Smooth muscle cell (in vitro differentiated cells): ENCODE results near the gene UBR1. TPM values are rescaled to one million over a fixed set of nuclear protein-coding genes. Genes with fewer than 3 reads are reported as not detected.

Source experiments
- DNase-seq: peaks from one replicate; lab custom pipeline; 2025; ENCODE audit not compliant: unreplicated experiment; lab: John Stamatoyannopoulos, UW
- H2AFZ ChIP-seq: fragments of 200-600 bp; sonication (generic); 2 replicates; pipeline ENCODE4 v1.6.0; 2016; ENCODE audit warnings: antibody characterized with exemption, low read depth, mild to moderate bottlenecking
- H3F3A ChIP-seq: fragments of 200-600 bp; sonication (generic); 2 replicates; pipeline ENCODE4 v1.6.0; 2017; ENCODE audit warnings: antibody characterized with exemption, low read depth
- H3K27ac ChIP-seq: fragments of 200-600 bp; sonication (generic); 2 replicates; pipeline ENCODE4 v1.5.1; 2016; ENCODE audit warnings: low read depth, mild to moderate bottlenecking
- H3K27me3 ChIP-seq: fragments of 200-600 bp; sonication (generic); 2 replicates; pipeline ENCODE4 v1.6.1; 2016; ENCODE audit warnings: low read depth, mild to moderate bottlenecking
- H3K36me3 ChIP-seq: fragments of 200-600 bp; sonication (generic); 2 replicates; pipeline ENCODE4 v1.5.1; 2016; ENCODE audit warnings: low read depth
- H3K4me1 ChIP-seq: fragments of 200-600 bp; sonication (generic); 2 replicates; pipeline ENCODE4 v1.5.1; 2016; ENCODE audit warnings: low read depth
- H3K4me2 ChIP-seq: fragments of 200-600 bp; sonication (generic); 2 replicates; pipeline ENCODE4 v1.6.0; 2016; ENCODE audit warnings: mild to moderate bottlenecking
- H3K4me3 ChIP-seq: fragments of 200-600 bp; sonication (generic); 2 replicates; pipeline ENCODE4 v1.5.1; 2016; ENCODE audit warnings: mild to moderate bottlenecking
- H3K79me2 ChIP-seq: fragments of 200-600 bp; sonication (generic); 2 replicates; pipeline ENCODE4 v1.6.0; 2016; ENCODE audit warnings: low read depth, mild to moderate bottlenecking
- H3K9ac ChIP-seq: fragments of 200-600 bp; sonication (generic); 2 replicates; pipeline ENCODE4 v1.6.0; 2016; ENCODE audit warnings: low read depth
- H3K9me3 ChIP-seq: fragments of 200-600 bp; sonication (generic); replicated peaks from 2 replicates; pipeline ENCODE4 v1.5.1; 2016; ENCODE audit warnings: low read depth
- H4K20me1 ChIP-seq: fragments of 200-600 bp; sonication (generic); 2 replicates; pipeline ENCODE4 v1.6.0; 2016; ENCODE audit warnings: low read depth
- CTCF ChIP-seq: fragments of 200-600 bp; sonication (generic); IDR thresholded peaks from 2 replicates; pipeline ENCODE4 v1.5.1; 2017; ENCODE audit warnings: borderline replicate concordance, mild to moderate bottlenecking, antibody characterized with exemption; ENCODE audit not compliant: insufficient read depth, poor library complexity, severe bottlenecking
- WGBS: methylation state at CpG from one replicate; pipeline ENCODE4 v1.1.7; 2016; ENCODE audit warnings: low lambda C conversion rate; 5-methylcytosine and 5-hydroxymethylcytosine counted together
- polyA plus RNA-seq: library from polyadenylated mRNA; unstranded; fragments of >200 nt; fragmentation: Nextera tagmentation; extraction: Ambion mirVana; gene quantifications from 2 replicates; pipeline ENCODE4 v1.2.1, GENCODE V29; 2016
- total RNA-seq: library from RNA; depleted of rRNA; stranded (reverse); fragments of >200 nt; gene quantifications from 2 replicates; pipeline ENCODE4 v1.2.3, GENCODE V29; 2014

Gene UBR1
- total and polyA plus RNA-seq, 2 experiments from 2014 or later: 8.7 to 24.0 TPM

- no peaks in the 10 kb centered on the region for H3K36me3 ChIP-seq
- H2AFZ ChIP-seq: no peak overlapping the region
- WGBS: 61% methylated on average over 1 of the region's 1 CpG
- no peaks in the 10 kb centered on the region for H3K9me3 ChIP-seq
- H3K27me3 ChIP-seq: no peaks in the 10 kb centered on the region
- no peak for DNase-seq
- H3F3A ChIP-seq: peaks cover 14% of the 10 kb centered on the region
- peaks cover 17% of the 10 kb centered on the region for H3K4me1 ChIP-seq
- no peak overlapping the region for H3K4me2 ChIP-seq
- TF ChIP-seq CTCF: no peak
- peak overlapping the region; percentile 75 for H3K27ac ChIP-seq
- H3K4me3 ChIP-seq: no peak overlapping the region
- no peak overlapping the region for H3K9ac ChIP-seq
- H4K20me1 ChIP-seq: peaks cover 100% of the 10 kb centered on the region
- peaks cover 58% of the 10 kb centered on the region for H3K79me2 ChIP-seq
These were observed 12.8 kb downstream of the UBR1 start for GRCh38 chr15:43093026-43093425.

- peaks cover 14% of the 10 kb centered on the region for H3F3A ChIP-seq
- 96% methylated on average over 4 of the region's 4 CpGs for WGBS
- H3K9me3 ChIP-seq: no peaks in the 10 kb centered on the region
- H3K79me2 ChIP-seq: peaks cover 62% of the 10 kb centered on the region
- H3K4me2 ChIP-seq: no peak overlapping the region
- no peak overlapping the region for H3K4me3 ChIP-seq
- no peak for DNase-seq
- no peak for TF ChIP-seq CTCF
- peak overlapping the region; percentile 75 for H3K27ac ChIP-seq
- peaks cover 17% of the 10 kb centered on the region for H3K4me1 ChIP-seq
- no peaks in the 10 kb centered on the region for H3K36me3 ChIP-seq
- H2AFZ ChIP-seq: no peak overlapping the region
- peaks cover 98% of the 10 kb centered on the region for H4K20me1 ChIP-seq
- no peak overlapping the region for H3K9ac ChIP-seq
- no peaks in the 10 kb centered on the region for H3K27me3 ChIP-seq
These were observed 14.0 kb downstream of the UBR1 start for GRCh38 chr15:43091859-43092258.

- 76% methylated on average over 1 of the region's 1 CpG for WGBS
- Histone ChIP-seq H3K4me1 (no peaks in the 10 kb centered on the region), H3K27ac (no peak overlapping the region), H3K9ac (no peak overlapping the region), H3K9me3 (no peaks in the 10 kb centered on the region), H2AFZ (no peak overlapping the region), H3K36me3 (peaks cover 17% of the 10 kb centered on the region), H3K4me3 (no peak overlapping the region), H3K4me2 (no peak overlapping the region), H3K79me2 (peaks cover 48% of the 10 kb centered on the region), H3F3A (no peaks in the 10 kb centered on the region), H3K27me3 (no peaks in the 10 kb centered on the region), H4K20me1 (peaks cover 54% of the 10 kb centered on the region)
- DNase-seq: no peak
- TF ChIP-seq CTCF: no peak
These were observed 19.3 kb downstream of the UBR1 start for GRCh38 chr15:43086551-43086950.

- H3F3A ChIP-seq: no peaks in the 10 kb centered on the region
- H3K4me2 ChIP-seq: no peak overlapping the region
- no peak overlapping the region for H3K9ac ChIP-seq
- no peak for DNase-seq
- no peak for TF ChIP-seq CTCF
- peaks cover 42% of the 10 kb centered on the region for H3K79me2 ChIP-seq
- no peak overlapping the region for H3K27ac ChIP-seq
- no peaks in the 10 kb centered on the region for H3K9me3 ChIP-seq
- H2AFZ ChIP-seq: no peak overlapping the region
- no peaks in the 10 kb centered on the region for H3K27me3 ChIP-seq
- H3K4me3 ChIP-seq: no peak overlapping the region
- H3K36me3 ChIP-seq: peaks cover 17% of the 10 kb centered on the region
- H4K20me1 ChIP-seq: peaks cover 48% of the 10 kb centered on the region
- H3K4me1 ChIP-seq: no peaks in the 10 kb centered on the region
These were observed 19.9 kb downstream of the UBR1 start for GRCh38 chr15:43085921-43086320.
